ENCODE data around the gene MIP.
"Not testable (repeated sequence)": the region's sequence is repeated elsewhere in the genome, so short reads cannot be mapped to it uniquely, and the experiment has no call there.

MIP gene

GRCh38 chr12:56454557-56454956 is at the start of gene MIP:
TSS of gene MIP (minus strand) at chr12:56454657. CDS start at chr12:56454613, 44 bp downstream.
- TF ChIP-seq CTCF (IDR thresholded peaks at IDR 0.05; ENCODE audit: insufficient read depth, missing control alignments) = no peak
- no peak for FAIRE-seq

GRCh38 chr12:56499879-56500278 is 45.4 kb upstream of the MIP start:
- FAIRE-seq; DNase-seq (ENCODE audit: insufficient read length, low spot score): not testable (repeated sequence)

More at GRCh38 chr12:56454557-56454956, at the start of gene MIP:
- no peak for DNase-seq (ENCODE audit: insufficient read length, low spot score)

- FAIRE-seq; DNase-seq (ENCODE audit: insufficient read length, low spot score): not testable (repeated sequence)
Measured at GRCh38 chr12:56499452-56499851, 45.0 kb upstream of the MIP start.

- DNase-seq (ENCODE audit: insufficient read length, low spot score); FAIRE-seq: not testable (repeated sequence)
Measured at GRCh38 chr12:56498126-56498902, 43.9 kb upstream of the MIP start.

- not testable (repeated sequence) for DNase-seq (ENCODE audit: insufficient read length, low spot score); FAIRE-seq
- TF ChIP-seq CTCF (IDR thresholded peaks at IDR 0.05; ENCODE audit: insufficient read depth, missing control alignments) = peak; percentile 41
Measured at GRCh38 chr12:56496704-56497103, 42.2 kb upstream of the MIP start.

GRCh38 chr12:56494481-56494880 is 40.0 kb upstream of the MIP start:
- not testable (repeated sequence) for DNase-seq (ENCODE audit: insufficient read length, low spot score); FAIRE-seq

GRCh38 chr12:56494106-56494415 is 39.6 kb upstream of the MIP start:
- not testable (repeated sequence) for FAIRE-seq; DNase-seq (ENCODE audit: insufficient read length, low spot score)

- not testable (repeated sequence) for FAIRE-seq
Measured at GRCh38 chr12:56493409-56494105, 39.1 kb upstream of the MIP start.

GRCh38 chr12:56490360-56490759 is 35.9 kb upstream of the MIP start:
- no peak for TF ChIP-seq CTCF (IDR thresholded peaks at IDR 0.05; ENCODE audit: insufficient read depth, missing control alignments)
- DNase-seq (ENCODE audit: insufficient read length, low spot score) (no peak), FAIRE-seq (no peak)

More at GRCh38 chr12:56493409-56494105, 39.1 kb upstream of the MIP start:
- DNase-seq (ENCODE audit: insufficient read length, low spot score) = not testable (repeated sequence)

GRCh38 chr12:56488041-56488955 is 33.8 kb upstream of the MIP start, which contains the start of gene GLS2:
TSS of gene GLS2 (minus strand) at chr12:56488161. CDS start at chr12:56488118, 43 bp downstream.
- FAIRE-seq (no peak), DNase-seq (ENCODE audit: insufficient read length, low spot score) (no peak)
- TF ChIP-seq CTCF (IDR thresholded peaks at IDR 0.05; ENCODE audit: insufficient read depth, missing control alignments) = no peak
